Brain microvascular endothelial cell (primary cell): Measurements from ENCODE around the gene CYP2W1.
"Not testable (repeated sequence)": the region's sequence is repeated elsewhere in the genome, so short reads cannot be mapped to it uniquely, and the experiment has no call there.

Experiments used
- DNase-seq: peaks from one replicate; pipeline ENCODE4 v3.0.0-alpha.2; 2020
- H3K27ac ChIP-seq: fragments of 250-450 bp; sonication (Bioruptor Pico); 2 replicates; pipeline ENCODE4 v1.5.1; 2020; ENCODE audit warnings: mild to moderate bottlenecking, moderate library complexity
- H3K27me3 ChIP-seq: fragments of 250-450 bp; sonication (Bioruptor Pico); replicated peaks from 2 replicates; pipeline ENCODE4 v1.5.1; 2020; ENCODE audit warnings: mild to moderate bottlenecking
- H3K36me3 ChIP-seq: fragments of 250-450 bp; sonication (Bioruptor Pico); replicated peaks from 2 replicates; pipeline ENCODE4 v1.5.1; 2020; ENCODE audit warnings: mild to moderate bottlenecking
- H3K4me3 ChIP-seq: 2 replicates; pipeline ENCODE4 v1.5.1; 2011; ENCODE audit warnings: low read depth, mild to moderate bottlenecking, control low read depth, low read length, moderate library complexity
- in situ Hi-C: cut with HindIII; loops from 2 replicates; pipeline ENCODE4 v1.10.0; 2017; ENCODE audit warnings: low sequenced_read_pairs, low pct_ligation_motif_present
- TF ChIP-seq, protein P1 (sequence below): IDR thresholded peaks from 2 replicates; pipeline ENCODE4 v1.5.1; 2011; ENCODE audit warnings: low read depth, mild to moderate bottlenecking, moderate library complexity, low read length, control low read depth, inconsistent platforms; ENCODE audit errors: missing control alignments

CYP2W1 gene

DNA sequence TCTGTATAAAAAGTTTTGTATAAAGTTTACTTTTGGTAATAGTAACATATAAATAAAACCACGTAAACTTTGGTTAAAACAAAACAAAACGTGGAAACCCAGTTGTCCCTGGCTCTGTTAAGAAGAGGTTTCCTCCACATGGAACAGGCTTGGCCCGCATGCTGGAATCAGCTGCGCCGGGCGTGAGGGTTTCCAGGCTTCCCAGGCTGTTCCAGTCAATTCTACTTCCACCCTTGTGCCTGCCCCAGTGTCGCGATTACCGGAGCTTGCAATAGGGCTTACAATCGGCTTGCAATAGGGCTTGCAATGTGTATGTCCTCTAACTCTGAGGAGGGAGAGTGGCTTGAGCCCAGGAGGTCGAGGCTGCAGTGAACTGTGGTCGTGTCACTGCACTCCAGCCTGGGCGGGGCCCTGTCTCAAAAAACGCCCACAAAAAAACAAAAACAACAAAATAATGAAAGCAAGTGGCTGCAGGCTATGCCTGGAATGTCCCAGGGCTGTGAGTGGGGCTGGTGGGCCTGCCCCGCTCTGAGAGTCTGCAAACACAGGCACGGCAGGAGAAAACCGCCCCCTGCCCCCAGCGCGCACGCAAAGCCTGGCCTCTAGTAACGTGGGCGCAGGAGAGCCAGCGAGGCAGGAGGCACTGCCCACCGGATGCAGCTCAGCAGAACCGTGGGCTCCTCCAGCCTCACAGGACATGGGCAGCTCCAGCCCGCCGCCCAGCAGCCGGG lies 16.3 kb downstream of the CYP2W1 start:
- Histone ChIP-seq H3K27me3 (no peaks in the 10 kb centered on the region), H3K4me3 (no peak overlapping the region), H3K36me3 (no peaks in the 10 kb centered on the region), H3K27ac (no peak overlapping the region)
- DNase-seq = no peak
- in situ Hi-C loops = no loop called here
- TF ChIP-seq, protein P1, sequence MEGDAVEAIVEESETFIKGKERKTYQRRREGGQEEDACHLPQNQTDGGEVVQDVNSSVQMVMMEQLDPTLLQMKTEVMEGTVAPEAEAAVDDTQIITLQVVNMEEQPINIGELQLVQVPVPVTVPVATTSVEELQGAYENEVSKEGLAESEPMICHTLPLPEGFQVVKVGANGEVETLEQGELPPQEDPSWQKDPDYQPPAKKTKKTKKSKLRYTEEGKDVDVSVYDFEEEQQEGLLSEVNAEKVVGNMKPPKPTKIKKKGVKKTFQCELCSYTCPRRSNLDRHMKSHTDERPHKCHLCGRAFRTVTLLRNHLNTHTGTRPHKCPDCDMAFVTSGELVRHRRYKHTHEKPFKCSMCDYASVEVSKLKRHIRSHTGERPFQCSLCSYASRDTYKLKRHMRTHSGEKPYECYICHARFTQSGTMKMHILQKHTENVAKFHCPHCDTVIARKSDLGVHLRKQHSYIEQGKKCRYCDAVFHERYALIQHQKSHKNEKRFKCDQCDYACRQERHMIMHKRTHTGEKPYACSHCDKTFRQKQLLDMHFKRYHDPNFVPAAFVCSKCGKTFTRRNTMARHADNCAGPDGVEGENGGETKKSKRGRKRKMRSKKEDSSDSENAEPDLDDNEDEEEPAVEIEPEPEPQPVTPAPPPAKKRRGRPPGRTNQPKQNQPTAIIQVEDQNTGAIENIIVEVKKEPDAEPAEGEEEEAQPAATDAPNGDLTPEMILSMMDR = no peak

DNA sequence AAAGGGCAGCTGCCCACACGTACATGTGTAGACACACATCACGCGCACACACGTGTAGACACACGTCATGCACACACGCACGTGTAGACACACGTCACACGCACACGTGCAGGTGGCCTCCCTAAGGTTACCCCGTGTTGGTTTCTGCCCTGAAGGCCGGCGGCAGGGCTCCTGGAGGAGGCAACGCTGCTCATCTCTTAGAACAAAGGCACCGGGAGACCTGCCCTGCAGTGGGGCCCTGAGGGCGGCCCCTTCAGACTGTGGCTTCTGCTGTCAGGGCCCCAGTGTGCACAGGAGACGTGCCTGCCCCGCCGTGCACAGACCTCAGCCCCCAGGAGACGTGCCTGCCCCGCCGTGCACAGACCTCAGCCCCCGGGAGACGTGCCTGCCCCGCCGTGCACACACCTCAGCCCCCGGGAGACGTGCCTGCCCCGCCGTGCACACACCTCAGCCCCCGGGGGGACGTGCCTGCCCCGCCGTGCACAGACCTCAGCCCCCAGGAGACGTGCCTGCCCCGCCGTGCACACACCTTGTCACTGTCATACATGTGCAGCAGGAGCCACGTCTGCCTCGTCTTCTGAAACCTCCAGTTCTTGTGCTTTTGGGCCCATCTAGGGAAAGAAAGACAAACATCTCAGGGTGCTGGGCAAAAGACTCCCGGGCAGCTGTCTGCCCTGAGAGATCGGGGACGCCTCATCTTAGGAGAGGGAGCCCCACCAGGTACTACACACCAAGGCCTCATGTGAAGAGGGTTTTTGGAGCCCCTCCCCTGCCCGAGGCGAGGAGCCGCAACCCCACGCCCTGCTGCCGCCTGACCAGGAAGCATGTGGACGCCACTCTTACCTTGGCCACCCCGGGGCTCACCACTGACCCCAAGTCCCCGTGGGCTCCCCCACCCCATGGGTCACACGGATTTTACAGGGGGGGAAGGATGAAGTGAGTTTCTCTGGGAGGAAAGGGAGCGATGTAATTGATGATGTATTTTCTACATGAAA lies 17.3 kb downstream of the CYP2W1 start:
- DNase-seq = no peak
- no peak overlapping the region for H3K27ac ChIP-seq
- TF ChIP-seq, protein P1 = no peak
- in situ Hi-C loops = no loop called here
- H3K4me3 ChIP-seq = no peak overlapping the region
- H3K27me3 ChIP-seq = no peaks in the 10 kb centered on the region
- no peaks in the 10 kb centered on the region for H3K36me3 ChIP-seq

DNA sequence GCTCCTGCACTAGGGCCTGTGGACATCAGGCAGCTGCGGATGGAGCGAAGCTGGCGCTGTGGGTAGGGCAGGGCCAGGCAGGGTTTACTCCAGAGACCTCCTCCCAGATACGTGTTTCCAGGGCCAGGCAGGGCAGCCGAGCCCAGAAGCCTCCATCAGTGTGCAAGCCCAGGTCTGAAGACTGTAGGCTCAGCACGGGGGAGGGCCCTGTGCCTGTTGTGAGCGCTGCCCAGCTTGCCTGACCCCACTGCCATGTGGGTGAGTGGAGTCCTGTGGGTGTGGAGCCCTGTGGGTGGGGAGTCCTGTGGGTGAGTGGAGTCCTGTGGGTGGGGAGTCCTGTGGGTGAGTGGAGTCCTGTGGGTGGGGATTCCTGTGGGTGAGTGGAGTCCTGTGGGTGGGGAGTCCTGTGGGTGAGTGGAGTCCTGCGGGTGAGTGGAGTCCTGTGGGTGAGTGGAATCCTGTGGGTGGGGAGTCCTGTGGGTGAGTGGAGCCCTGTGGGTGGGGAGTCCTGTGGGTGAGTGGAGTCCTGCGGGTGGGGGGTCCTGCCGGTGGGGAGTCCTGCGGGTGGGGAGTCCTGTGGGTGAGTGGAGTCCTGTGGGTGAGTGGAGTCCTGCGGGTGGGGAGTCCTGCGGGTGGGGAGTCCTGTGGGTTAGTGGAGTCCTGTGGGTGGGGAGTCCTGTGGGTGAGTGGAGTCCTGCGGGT lies 18.2 kb downstream of the CYP2W1 start:
- DNase-seq, H3K36me3 ChIP-seq, H3K27me3 ChIP-seq, H3K27ac ChIP-seq, H3K4me3 ChIP-seq, in situ Hi-C loops: not testable (repeated sequence)

DNA sequence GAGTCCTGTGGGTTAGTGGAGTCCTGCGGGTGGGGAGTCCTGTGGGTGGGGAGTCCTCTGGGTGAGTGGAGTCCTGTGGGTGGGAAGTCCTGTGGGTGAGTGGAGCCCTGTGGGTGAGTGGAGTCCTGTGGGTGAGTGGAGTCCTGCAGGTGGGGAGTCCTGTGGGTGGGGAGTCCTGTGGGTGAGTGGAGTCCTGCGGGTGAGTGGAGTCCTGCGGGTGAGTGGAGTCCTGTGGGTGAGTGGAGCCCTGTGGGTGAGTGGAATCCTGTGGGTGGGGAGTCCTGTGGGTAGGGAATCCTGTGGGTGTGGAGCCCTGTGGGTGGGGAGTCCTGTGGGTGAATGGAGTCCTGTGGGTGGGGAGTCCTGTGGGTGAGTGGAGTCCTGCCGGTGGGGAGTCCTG lies 19.0 kb downstream of the CYP2W1 start:
- in situ Hi-C loops, H3K27ac ChIP-seq, H3K36me3 ChIP-seq, H3K27me3 ChIP-seq, H3K4me3 ChIP-seq, DNase-seq: not testable (repeated sequence)

DNA sequence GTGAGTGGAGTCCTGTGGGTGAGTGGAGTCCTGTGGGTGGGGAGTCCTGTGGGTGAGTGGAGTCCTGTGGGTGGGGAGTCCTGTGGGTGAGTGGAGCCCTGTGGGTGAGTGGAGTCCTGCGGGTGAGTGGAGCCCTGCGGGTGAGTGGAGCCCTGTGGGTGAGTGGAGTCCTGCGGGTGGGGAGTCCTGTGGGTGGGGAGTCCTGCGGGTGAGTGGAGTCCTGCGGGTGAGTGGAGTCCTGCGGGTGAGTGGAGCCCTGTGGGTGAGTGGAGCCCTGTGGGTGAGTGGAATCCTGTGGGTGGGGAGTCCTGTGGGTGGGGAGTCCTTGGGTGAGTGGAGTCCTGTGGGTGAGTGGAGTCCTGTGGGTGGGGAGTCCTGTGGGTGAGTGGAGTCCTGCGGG lies 19.5 kb downstream of the CYP2W1 start:
- in situ Hi-C loops, H3K36me3 ChIP-seq: not testable (repeated sequence)

DNA sequence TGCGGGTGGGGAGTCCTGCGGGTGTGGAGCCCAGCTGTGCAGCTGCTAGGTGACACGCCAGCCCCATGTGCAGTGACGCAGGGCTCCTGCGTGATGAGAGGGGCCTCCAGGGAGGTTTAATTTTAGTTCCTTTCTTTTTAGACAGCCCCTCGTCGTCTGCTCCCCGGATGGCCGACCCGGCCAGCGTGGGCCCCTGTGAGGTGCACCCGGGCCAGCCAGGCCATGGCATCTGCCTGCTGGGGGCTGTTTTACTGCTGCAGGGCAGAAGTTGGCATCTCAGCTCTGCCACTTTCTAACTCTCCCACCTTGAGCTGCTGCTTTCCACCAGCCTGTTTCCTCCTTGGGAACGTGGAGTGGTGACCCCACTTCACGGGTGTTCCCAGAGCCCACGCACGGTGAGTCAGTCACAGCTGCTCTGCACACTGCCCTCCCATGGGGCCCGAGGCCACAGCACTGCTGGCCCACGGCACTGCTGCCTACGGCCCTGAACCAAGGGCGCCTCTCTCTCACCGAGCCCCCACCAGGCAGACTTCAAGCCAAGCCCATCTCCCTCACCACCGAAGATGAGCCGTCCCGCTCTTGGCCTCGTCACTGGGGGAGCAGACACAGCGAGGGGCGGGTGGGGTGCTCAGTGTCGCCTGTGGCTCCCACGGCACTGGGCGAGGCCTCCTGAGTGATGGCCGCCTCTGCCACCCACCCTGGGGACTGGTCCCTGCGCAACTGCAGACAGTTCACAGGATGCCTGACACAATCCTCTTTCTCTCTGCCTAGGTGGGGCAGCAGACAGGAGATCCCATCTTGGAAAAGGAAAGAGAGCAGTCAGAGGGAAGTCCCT lies 21.3 kb downstream of the CYP2W1 start:
- TF ChIP-seq, protein P1 = no peak
- in situ Hi-C loops = no loop called here
- Histone ChIP-seq H3K27ac (no peak overlapping the region), H3K4me3 (no peak overlapping the region), H3K27me3 (no peaks in the 10 kb centered on the region), H3K36me3 (no peaks in the 10 kb centered on the region)
- no peak for DNase-seq

More for the DNA sequence above, 19.5 kb downstream of the CYP2W1 start:
- not testable (repeated sequence) for DNase-seq, H3K4me3 ChIP-seq, H3K27me3 ChIP-seq, H3K27ac ChIP-seq
